NCI-H510A treated with DMSO at 0.1 percent for 48 hours (cell line): Measurements from ENCODE around the gene DCDC2B.
"Not testable (repeated sequence)": the region's sequence is repeated elsewhere in the genome, so short reads cannot be mapped to it uniquely, and the experiment has no call there.

Source experiments
- DNase-seq: peaks from one replicate; lab custom pipeline; 2025; lab: John Stamatoyannopoulos, UW

The DCDC2B gene

DNA sequence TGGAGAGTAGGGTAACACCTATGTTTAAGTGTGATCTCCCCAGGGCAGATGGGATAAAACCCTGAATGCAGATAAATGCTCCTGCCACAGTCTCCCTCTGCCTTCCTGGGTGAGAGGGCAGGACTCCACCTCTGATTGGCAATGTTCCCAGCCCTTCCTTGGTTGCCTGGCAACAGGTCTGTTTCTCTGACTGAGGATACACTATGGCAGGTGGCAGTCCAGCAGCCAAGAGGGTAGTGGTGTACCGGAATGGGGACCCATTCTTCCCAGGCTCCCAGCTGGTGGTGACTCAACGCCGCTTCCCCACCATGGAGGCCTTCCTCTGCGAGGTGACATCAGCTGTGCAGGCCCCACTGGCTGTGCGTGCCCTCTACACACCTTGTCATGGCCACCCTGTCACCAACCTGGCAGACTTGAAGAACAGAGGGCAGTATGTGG lies at the start of gene DCDC2B:
Gene DCDC2B (plus strand): TSS at position 199 of the 438 bp plus-strand sequence. CDS start 5 bp downstream, at position 204.
- peak; percentile 85 for DNase-seq

DNA sequence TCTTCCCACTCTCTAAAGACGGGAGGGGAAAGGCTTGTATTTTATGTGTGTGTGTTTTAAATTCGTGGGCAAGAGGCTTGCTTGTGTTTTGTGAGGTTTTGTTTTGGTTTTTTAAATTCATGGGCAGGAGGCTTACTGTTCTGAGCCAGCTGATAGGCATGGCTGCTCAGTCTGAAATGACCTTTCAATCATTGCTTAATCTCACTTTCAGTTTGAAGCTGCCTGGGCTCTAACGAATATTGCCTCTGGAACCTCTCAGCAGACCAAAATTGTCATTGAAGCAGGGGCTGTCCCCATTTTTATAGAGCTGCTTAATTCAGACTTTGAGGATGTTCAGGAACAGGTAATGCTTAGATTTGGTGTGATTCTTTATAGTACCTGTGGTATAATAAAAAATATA lies 49.7 kb upstream of the DCDC2B start:
- DNase-seq = no peak

DNA sequence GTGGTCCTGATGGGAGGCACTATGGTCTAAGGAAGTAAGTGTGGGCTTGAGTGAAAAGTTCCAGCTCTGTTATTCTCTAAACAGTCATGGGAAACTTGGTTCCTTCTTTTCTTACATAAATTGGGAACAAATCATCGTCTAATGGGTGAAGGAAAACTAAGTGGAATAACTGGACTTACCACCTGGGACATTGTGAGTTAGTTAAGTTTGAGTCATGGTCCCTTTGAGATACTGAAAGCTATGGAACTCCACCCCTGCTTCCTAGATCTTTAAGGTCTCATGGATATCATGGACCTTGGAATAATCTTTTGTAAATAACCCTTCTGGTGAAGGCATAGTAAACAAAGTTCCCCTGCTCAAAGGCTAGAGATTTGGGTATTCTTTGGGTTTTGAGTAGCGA lies 45.5 kb upstream of the DCDC2B start:
- DNase-seq = no peak

DNA sequence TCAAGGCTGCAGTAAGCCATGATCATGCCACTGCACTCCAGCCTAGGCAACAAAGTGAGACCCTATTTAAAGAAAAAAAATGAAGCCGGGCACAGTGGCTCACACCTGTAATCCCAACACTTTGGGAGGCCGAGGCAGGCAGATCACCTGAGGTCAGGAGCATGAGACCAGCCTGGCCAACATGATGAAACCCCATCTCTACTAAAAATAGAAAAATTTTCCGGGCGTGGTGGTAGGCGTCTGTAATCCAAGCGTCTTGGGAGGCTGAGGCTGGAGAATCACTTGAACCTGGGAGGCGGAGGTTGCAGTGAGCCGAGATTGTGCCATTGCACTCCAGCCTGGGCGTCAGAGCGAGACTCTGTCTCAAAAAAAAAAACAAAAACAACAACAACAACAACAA lies 43.3 kb upstream of the DCDC2B start:
- DNase-seq = not testable (repeated sequence)

DNA sequence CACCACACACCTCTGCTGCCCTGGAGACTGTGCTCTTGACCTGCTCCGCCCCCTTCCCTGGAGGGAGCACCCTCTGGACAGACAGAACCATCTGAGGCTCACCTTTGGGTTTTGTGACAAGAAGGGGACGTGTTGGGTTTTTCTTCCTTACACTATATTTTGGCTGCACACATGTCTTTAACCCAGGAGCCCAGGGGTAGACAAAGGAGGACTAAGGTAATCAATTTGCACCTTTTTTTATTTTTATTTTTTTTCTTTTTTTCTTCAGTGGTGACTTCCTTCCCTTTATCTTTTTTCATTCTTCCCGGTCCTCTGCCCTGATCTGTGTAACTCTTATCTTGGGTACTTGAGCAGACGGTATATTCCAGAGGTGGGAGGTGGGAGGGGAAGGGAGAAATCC lies 37.9 kb upstream of the DCDC2B start:
- DNase-seq = no peak

DNA sequence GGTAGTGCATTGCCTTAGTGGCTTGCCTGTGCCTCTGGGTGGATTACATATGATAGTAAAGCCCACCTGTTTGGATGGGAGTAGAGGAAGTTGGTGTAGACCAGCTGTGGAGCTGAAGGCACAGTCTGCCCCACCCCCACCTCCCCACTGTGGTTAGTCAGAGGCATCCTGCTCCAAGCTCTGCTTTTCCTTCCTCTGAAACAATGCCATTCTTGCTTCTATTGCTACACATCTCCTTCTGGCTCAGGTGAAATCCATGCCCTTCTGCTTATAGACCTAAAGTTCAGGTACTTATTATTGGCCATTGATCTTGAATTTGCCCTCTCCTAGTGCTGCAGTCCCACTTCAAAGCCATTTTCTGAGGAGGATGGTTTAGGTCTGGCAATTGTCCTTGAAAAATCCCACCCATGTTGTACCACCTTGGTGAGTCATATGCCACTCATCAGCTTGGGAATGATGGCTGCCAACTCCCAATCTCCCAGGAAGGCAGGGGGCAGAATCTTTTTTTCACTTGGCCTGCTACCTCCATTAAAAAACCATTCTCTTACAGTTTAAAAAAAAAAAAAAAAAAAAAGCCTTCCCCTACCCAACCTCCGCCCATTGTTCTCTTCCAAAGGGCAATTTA lies 36.2 kb upstream of the DCDC2B start:
- DNase-seq = no peak

DNA sequence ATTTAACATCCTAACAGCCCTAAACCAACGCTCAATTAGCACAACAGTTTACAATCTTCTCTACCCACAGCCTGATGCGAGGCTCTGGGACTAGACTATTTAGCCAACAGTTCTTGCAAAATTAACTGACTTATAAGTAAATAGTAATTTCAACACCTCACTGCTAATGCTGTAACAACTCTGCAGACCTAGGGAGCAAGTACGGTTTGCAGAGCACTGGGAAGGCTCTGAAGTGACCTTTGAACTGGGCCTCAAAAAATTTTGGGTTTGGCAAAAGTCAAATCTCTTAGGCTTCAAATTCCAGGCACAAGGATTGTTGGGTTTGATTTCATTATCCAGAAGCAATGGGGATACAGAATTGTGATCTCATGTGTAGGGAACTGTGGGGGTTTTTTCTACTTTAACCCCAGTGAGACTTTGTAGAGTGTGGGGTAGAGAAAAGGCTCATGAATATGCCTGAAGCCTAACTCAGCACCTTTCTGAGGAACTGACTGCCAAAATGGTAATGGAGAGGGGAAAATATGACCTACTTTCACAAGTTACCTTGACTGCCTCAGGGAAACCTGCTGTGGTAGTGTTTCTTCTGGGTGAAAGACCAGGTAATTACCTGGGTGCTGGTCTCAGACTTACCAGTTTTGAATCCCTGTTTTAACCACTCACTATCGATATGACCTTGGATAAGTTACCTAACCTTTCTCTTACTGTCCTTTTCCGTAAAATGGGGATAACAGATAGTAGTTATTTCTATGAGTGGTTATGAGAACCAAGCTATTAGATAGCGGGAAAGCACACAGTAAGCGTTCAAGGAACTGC lies 30.3 kb upstream of the DCDC2B start:
- DNase-seq = no peak

DNA sequence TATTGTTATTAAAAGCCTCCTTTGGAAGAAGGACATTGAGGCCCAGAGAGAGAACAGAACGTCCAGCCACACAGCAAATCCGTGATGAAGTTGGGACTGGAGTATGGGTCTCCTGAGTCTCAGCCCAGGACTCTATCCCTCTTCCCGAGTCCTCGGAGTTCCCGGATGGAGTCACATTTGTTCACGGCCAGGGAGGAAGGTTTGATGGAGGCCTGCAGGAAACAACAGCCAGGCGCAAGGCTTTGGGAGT lies 29.8 kb upstream of the DCDC2B start:
- peak; percentile 64 for DNase-seq

DNA sequence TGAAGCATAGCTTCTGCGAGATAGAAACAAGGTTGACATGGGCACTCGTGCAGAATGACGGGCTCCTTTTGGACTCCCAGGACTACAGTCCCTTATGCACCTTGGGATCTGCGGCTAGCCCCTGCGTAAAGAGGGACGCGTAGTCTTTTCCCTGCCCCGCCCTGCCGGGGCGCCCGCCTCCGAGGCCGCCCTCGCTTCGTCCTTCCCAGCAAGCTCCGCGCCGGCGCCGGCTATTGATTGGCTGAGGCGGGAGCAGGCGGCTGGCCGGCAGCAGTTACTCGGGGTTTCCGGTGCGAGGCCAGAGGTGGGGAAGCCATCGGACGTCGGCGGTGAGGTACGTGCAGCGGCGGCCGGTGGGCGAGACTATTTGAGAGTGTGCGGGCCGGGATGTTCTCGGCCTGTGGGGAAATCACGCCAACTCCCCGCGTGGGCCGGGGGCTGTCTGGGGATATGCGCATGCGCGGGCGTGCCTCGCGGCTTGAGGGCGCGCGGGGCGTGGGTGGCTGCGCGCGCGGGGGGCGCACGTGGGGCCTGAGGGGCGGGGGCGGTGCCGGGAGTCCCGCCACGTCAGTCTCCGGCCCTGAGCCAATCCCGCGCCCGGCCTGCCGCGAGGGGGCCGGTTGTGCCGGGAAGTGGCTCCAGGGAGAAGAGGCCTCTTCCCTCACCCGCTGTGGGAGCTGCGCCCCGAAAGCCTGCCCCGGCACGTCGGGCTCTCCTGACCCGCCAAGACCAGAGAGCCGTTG lies 29.3 kb upstream of the DCDC2B start, which contains the start of gene TXLNA:
Gene TXLNA (plus strand): TSS at position 233 of the 743 bp plus-strand sequence. CDS start 671 bp downstream, outside the sequence.
- DNase-seq = peak; percentile 85

DNA sequence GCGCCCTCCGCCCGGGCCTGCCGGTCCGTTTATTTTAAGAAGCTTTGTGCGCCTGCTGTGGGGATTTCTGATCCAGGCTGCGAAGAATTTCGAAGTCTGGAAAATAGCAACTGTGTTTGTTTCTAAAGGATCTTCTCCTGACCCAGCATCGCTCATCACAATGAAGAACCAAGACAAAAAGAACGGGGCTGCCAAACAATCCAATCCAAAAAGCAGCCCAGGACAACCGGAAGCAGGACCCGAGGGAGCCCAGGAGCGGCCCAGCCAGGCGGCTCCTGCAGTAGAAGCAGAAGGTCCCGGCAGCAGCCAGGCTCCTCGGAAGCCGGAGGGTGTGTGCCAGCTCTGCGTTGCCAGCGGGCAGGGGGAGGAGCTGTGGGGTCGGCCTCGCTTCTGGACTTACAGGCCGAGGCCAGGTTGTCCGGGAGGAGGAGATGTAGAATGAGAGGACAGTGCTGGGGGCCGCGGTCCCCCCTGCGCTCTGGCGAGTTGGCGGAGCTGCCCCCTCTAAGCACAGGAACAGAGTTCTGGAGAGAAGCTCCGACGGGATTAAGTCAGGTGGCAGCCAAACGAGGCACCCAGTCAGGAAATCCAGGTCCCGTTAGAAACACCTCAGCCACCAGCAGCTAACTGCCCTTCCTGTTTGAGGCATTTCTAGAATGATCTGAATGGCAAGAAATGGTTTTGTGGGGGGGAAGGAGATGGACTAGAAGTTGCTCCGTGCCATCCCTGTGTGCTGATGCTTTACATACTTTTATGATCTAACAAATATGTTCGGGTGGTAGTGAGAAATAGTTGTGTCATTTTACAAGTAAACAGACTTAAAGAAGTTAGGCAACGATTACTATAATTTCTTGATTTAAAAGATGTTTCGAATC lies 28.5 kb upstream of the DCDC2B start:
- no peak for DNase-seq

DNA sequence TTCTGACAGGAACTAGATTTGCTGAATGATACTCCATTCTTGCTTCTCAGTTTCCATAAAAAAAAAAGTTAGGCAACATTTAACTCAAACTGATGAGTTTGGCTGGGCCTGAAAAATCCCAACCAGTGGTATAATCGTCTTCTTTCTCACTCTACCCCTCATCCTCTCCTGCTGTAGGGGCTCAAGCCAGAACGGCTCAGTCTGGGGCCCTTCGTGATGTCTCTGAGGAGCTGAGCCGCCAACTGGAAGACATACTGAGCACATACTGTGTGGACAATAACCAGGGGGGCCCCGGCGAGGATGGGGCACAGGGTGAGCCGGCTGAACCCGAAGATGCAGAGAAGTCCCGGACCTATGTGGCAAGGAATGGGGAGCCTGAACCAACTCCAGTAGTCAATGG lies 27.8 kb upstream of the DCDC2B start:
- no peak for DNase-seq

DNA sequence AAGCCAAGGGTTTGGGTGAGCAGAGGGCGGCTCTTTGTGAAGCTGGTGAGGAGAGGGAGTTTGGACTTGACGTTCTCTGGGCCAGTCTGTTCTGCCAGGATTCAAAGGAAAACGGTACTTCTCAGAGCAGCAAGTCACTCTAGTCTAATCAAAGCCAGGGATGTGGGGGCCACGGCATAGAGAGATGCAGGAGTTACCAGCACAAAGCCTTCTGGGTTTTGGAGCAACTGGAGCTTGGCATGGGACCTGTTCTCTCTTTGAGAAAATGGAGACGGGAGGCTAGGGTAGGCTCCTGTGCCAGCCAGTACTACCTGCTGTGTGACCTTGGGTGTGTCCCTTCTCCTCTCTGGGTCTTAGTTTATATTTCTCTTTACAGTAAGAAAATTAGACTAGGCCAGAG lies 27.3 kb upstream of the DCDC2B start:
- DNase-seq = no peak

DNA sequence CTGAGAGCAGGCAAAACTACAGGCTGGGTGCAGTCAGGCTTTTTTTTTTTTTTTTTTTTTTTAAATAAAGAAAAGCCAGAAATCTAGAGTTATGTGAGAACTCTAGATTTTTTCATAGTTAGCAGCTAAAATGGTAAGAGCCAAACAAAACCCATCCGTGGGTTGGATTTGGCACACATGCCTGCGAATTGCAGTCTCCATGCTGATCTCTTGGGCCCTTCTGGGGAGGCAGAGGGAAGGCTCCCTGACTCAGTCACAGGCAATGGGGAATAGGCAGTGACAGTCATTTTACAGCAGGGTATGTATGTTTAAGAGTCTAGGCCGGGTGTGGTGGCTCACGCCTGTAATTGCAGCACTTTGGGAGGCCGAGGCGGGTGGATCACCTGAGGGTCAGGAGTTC lies 26.8 kb upstream of the DCDC2B start:
- DNase-seq = no peak

DNA sequence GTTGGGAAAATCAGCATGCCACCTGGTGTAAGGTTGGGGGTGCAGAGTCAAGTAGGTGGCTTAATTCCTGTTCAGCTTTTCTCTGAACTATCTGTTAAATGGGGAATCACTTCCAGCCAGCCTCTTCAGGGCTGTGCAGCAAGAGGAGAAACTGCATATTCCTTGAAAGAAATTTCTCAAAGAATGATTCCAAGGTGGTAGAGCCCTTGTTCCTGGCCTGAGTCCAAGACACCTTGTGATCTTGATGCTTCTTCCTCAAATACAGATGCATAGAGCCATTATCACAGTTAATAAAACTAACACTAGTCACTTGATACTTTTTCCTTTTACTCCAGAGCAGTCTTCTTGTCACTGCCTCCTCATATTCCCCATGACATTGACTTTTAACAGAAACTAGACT lies 24.2 kb upstream of the DCDC2B start:
- no peak for DNase-seq

DNA sequence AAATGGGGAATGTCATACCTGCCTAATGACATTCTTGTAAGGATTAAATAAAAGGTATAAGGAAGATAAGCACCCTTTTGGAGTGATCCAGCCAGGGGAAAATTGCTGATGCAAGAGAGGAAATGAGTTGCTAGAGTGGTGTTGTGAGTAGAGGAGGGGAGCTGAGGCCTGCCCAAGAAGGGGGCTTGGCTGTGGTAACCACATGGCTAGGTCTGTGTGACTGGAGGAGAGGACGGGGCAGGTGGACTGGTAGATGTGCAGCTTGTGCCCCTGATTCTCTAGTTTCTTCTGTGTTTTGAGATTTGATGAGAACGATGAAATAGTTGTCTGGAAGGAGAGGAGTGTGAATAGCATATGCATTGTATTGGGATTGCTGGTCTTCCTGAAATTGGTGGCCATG lies 22.8 kb upstream of the DCDC2B start:
- no peak for DNase-seq

DNA sequence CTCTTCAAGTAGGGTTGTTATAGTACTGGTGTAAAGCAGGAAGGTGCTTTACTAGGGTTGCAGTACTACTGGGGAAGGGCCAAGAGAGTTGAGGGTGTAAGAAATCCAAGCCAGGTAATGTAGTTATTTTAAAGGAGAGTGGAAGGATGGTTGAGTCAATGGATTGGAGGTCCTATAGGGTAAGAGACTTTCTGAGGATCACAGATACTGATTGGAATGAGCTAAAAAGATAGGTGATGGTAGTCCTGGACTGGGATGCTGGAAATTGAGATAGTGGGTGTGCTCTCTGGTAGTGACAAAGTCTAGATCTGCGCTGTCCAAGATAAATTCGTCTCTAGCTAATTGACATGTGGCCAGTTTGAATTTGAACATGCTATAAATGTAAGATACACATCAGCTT lies 22.4 kb upstream of the DCDC2B start:
- DNase-seq = no peak

DNA sequence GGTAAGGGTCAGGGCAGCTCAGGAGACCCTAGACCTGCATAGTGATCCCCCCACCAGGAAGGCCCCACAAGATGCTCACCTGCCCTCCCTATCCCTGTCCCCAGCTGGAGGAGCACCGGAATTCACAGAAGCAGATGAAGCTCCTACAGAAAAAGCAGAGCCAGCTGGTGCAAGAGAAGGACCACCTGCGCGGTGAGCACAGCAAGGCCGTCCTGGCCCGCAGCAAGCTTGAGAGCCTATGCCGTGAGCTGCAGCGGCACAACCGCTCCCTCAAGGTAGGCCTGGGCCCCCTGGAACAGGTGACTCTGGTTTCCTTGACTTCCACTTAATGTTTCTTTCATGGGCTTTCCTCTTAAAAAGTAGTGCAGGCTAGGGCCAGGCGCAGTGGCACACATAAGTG lies 21.0 kb upstream of the DCDC2B start:
- no peak for DNase-seq

DNA sequence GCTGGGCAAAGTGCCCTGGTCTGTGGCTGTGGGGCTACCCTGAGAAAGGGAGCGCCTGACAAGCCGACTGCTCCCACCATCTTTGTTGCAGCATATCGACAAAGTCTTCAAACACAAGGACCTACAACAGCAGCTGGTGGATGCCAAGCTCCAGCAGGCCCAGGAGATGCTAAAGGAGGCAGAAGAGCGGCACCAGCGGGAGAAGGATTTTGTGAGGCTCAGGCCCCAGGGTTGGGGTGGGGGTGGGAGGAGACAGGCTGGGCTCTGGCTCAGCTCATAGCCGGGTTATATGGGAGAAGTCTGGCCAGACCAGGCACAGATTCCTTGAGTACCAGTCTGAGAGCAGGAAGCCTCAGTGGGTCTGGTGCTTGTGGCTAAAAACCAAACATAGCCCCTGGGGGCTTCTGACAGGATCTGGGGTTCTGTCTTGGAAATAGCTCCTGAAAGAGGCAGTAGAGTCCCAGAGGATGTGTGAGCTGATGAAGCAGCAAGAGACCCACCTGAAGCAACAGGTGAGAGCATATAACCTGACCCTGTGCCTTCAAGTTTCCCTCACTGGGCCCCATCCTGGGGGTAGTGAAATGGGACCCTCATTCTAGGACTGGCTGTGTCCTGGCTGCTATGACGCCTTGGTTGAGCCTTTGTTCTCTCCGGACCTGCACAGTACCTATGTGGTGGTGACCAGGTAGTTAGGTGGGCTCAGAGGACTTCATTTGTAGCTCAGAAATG lies 16.5 kb upstream of the DCDC2B start:
- no peak for DNase-seq

DNA sequence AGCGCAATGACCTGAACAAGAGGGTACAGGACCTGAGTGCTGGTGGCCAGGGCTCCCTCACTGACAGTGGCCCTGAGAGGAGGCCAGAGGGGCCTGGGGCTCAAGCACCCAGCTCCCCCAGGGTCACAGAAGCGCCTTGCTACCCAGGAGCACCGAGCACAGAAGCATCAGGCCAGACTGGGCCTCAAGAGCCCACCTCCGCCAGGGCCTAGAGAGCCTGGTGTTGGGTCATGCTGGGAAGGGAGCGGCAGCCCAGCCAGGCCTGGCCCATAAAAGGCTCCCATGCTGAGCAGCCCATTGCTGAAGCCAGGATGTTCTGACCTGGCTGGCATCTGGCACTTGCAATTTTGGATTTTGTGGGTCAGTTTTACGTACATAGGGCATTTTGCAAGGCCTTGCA lies 13.9 kb upstream of the DCDC2B start:
- no peak for DNase-seq

DNA sequence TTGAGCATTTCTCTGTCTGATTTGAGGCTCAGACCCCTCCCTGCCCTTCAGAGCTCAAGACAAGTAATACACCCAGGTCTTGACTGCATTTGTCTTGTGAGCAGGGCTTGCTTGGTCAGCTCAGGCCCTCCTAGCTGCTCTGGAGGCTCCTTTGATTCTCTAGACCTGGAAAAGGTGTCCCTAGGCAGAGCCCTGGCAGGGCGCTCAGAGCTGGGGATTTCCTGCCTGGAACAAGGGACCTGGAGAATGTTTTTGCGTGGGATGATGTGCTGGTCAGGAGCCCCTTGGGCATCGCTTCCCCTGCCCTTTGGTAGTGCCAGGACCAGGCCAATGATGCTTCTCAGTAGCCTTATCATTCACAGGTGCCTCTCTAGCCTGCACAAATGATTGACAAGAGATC lies 13.4 kb upstream of the DCDC2B start:
- no peak for DNase-seq
